Measurements from ENCODE around the gene FGF14.

GRCh38 chr13:102207680-102208342 is 194.0 kb downstream of the FGF14 start:
- TF ChIP-seq CTCF (IDR thresholded peaks at IDR 0.05; ENCODE audit: extremely low read depth in 1 of 2, insufficient read depth in 1 of 2, low read depth in 1 of 2, low read length in 2 of 2) (no peak), EZH2 (IDR thresholded peaks at IDR 0.05; ENCODE audit: borderline replicate concordance, low read depth, low read length, severe bottlenecking) (no peak), POLR2AphosphoS5 (IDR thresholded peaks at IDR 0.05; ENCODE audit: insufficient read depth, low read depth, low read length) (no peak), POLR2A (IDR thresholded peaks at IDR 0.05; ENCODE audit: low read depth, low read length) (no peak), MYC (IDR thresholded peaks at IDR 0.05; ENCODE audit: low read depth, low read length) (no peak)
